Esophagus muscularis mucosa (tissue), 4 donors: ENCODE measurements around the gene POLK. TPM values are rescaled to one million over a fixed set of nuclear protein-coding genes. Genes with fewer than 3 reads are reported as not detected.
"Not testable (repeated sequence)": the region's sequence is repeated elsewhere in the genome, so short reads cannot be mapped to it uniquely, and the experiment has no call there.

ENCODE experiments used
- DNase-seq: peaks from one replicate; pipeline ENCODE4 v3.0.0-alpha.2; 2017; ENCODE audit errors: extremely low spot score
- H3K27ac ChIP-seq, 4 donors: fragments of 200-600 bp; sonication (generic); replicated peaks in 1 of 4; 1 replicate in 3 of 4; 2 replicates in 1 of 4; pipeline ENCODE4 v1.5.1; 2016 to 2019; ENCODE audit warnings: mild to moderate bottlenecking in 1 of 4
- H3K27me3 ChIP-seq, 4 donors: fragments of 200-600 bp; sonication (generic); one replicate each; pipeline versions ENCODE4 v1.5.1 to v1.6.0; 2016 to 2019
- H3K36me3 ChIP-seq, 4 donors: fragments of 200-600 bp; sonication (generic); one replicate each; pipeline ENCODE4 v1.5.1; 2016 to 2019
- H3K4me1 ChIP-seq, 4 donors: fragments of 200-600 bp; sonication (generic); one replicate each; pipeline ENCODE4 v1.5.1; 2016 to 2019
- H3K4me3 ChIP-seq, 4 donors: fragments of 200-600 bp; sonication (generic); 1 replicate in 2 of 4; 2 replicates in 2 of 4; pipeline ENCODE4 v1.5.1; 2016 to 2019; ENCODE audit warnings: mild to moderate bottlenecking in 4 of 4, moderate library complexity in 1 of 4
- H3K9me3 ChIP-seq, 4 donors: fragments of 200-600 bp; sonication (generic); 1 replicate in 3 of 4; 2 replicates in 1 of 4; pipeline ENCODE4 v1.5.1; 2016 to 2019
- EP300 ChIP-seq: sonication (generic); formaldehyde crosslinking; IDR thresholded peaks from one replicate; pipeline ENCODE4 v1.6.1; 2017; ENCODE audit warnings: antibody characterized with exemption
- POLR2A ChIP-seq: fragments of 450-650 bp; IDR thresholded peaks from one replicate; pipeline ENCODE4 v1.6.1; 2017; ENCODE audit warnings: antibody characterized with exemption, moderate library complexity, mild to moderate bottlenecking, low read depth
- POLR2AphosphoS5 ChIP-seq, 2 donors: sonication (generic); formaldehyde crosslinking; IDR thresholded peaks; one replicate each; pipeline ENCODE4 v1.6.1; 2017; ENCODE audit warnings: antibody characterized with exemption in 2 of 2
- WGBS: methylation state at CpG from one replicate; pipeline ENCODE4 v1.1.5; 2018; 5-methylcytosine and 5-hydroxymethylcytosine counted together
- intact Hi-C: fragments of 100-400 bp; cut with DNase I; formaldehyde crosslinking; loops from one replicate; pipeline ENCODE4 v1.15.1; 2023
- total RNA-seq, 4 donors: library from RNA; depleted of rRNA; stranded (reverse); fragments of >200 nt; gene quantifications; one replicate each; pipeline versions ENCODE4 v1.1.0 to v1.2.1, GENCODE V29; 2016
- TF ChIP-seq, protein P1 (sequence below), 3 experiments: fragments of 200-600 bp in 2 of 3; fragments of 450-650 bp in 1 of 3; sonication (generic) in 2 of 3; IDR thresholded peaks; one replicate each; pipeline ENCODE4 v1.5.1; 2017 to 2019; ENCODE audit warnings: antibody characterized with exemption in 3 of 3, mild to moderate bottlenecking in 2 of 3, moderate library complexity in 1 of 3

The POLK gene
- total RNA-seq, 4 donors from 2014 or later = 22.6 to 37.0 (median 32.3) TPM

DNA sequence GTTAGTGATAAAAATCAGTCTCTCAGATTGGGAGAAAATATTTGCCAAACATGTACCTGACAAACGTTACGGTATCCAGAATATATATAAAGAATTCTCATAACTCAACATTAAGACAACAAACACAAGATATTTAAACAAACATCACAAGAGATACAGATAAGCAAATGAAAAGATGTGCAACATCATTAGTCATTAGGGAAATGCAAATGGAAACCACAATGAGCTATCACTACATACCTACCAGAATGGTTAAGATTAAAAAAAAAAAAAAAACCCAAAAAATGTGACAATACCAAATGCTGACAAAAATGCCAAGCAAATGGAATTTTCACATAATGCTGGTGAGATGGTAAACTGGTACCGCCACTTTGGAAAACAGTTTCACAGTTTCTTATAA, 15.7 kb upstream of the POLK start:
- H3K4me3 ChIP-seq = no peak overlapping the region
- intact Hi-C loops = no loop called here
- WGBS = 95% methylated on average over 3 of the region's 3 CpGs
- H3K27me3 ChIP-seq = no peaks in the 10 kb centered on the region
- no peak for TF ChIP-seq POLR2A
- TF ChIP-seq EP300 = no peak
- no peak for TF ChIP-seq POLR2AphosphoS5 (IDR thresholded peaks at IDR 0.05)
- TF ChIP-seq, protein P1, sequence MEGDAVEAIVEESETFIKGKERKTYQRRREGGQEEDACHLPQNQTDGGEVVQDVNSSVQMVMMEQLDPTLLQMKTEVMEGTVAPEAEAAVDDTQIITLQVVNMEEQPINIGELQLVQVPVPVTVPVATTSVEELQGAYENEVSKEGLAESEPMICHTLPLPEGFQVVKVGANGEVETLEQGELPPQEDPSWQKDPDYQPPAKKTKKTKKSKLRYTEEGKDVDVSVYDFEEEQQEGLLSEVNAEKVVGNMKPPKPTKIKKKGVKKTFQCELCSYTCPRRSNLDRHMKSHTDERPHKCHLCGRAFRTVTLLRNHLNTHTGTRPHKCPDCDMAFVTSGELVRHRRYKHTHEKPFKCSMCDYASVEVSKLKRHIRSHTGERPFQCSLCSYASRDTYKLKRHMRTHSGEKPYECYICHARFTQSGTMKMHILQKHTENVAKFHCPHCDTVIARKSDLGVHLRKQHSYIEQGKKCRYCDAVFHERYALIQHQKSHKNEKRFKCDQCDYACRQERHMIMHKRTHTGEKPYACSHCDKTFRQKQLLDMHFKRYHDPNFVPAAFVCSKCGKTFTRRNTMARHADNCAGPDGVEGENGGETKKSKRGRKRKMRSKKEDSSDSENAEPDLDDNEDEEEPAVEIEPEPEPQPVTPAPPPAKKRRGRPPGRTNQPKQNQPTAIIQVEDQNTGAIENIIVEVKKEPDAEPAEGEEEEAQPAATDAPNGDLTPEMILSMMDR (IDR thresholded peaks at IDR 0.05) = no peak
- H3K9me3 ChIP-seq = no peaks in the 10 kb centered on the region
- H3K27ac ChIP-seq = no peak overlapping the region
- no peak for DNase-seq
- peaks cover 0 to 12% (median 2%) of the 10 kb centered on the region in 4 donors for H3K4me1 ChIP-seq
- peaks cover 0 to 31% (median 11%) of the 10 kb centered on the region in 4 donors for H3K36me3 ChIP-seq

DNA sequence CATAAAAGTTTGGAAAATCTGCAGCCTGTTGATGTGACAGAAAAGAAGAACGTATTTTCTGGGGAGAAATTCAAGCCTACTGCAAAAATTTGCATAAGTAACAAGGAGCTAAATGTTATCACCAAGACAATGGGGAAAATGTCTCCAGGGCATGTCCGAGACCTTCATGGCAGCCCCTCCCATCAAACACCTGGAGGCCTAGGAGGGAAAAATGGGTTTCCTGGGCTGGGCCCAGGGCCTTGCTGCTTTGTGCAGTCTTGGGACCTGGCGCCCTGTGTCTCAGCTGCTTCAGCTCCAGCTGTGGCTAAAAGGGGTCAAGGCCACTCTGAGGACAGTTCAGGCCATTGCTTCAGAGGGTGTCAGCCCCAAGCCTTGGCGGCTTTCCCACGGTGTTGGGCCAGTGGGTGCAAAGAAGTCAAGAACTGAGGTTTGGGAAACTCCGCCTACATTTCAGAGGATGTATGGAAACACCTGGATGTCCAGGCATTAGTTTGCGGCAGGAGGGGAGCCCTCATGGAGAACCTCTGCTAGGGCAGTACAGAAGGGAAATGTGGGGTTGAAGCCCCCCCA, 13.4 kb upstream of the POLK start:
- 96% methylated on average over 2 of the region's 7 CpGs for WGBS
- intact Hi-C loops = no loop called here
- Histone ChIP-seq H3K27me3 (no peaks in the 10 kb centered on the region), H3K36me3 (peaks cover 0 to 19% (median 5%) of the 10 kb centered on the region in 4 donors), H3K4me3 (no peak overlapping the region), H3K4me1 (peaks cover 0 to 12% (median 4%) of the 10 kb centered on the region in 4 donors), H3K27ac (no peak overlapping the region), H3K9me3 (no peaks in the 10 kb centered on the region)
- TF ChIP-seq EP300 (no peak), POLR2AphosphoS5 (IDR thresholded peaks at IDR 0.05) (no peak), POLR2A (no peak)
- TF ChIP-seq, protein P1 (IDR thresholded peaks at IDR 0.05) = no peak
- DNase-seq = no peak

DNA sequence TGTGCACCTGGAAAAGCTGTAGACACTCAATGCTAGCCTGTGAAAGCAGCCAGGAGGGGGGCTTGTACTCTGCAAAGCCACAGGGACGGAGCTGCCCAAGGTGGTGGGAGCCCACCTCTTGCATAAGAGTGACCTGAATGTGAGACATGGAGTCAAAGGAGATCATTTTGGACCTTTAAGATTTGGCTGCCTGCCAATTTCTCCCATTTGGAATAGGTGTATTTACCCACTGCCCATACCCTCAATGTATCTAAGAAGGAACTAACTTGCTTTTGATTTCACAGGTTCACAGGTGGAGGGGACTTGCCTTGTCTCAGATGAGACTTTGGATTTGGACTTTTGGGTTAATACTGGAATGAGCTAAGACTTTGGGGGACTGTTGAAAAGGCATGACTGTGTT, 12.8 kb upstream of the POLK start:
- H3K4me3 ChIP-seq, H3K27ac ChIP-seq, H3K27me3 ChIP-seq, H3K9me3 ChIP-seq, intact Hi-C loops, DNase-seq: not testable (repeated sequence)
- 100% methylated on average over 1 of the region's 1 CpG for WGBS
- Histone ChIP-seq H3K36me3 (peaks cover 0 to 19% (median 5%) of the 10 kb centered on the region in 4 donors), H3K4me1 (peaks cover 0 to 12% (median 4%) of the 10 kb centered on the region in 4 donors)

DNA sequence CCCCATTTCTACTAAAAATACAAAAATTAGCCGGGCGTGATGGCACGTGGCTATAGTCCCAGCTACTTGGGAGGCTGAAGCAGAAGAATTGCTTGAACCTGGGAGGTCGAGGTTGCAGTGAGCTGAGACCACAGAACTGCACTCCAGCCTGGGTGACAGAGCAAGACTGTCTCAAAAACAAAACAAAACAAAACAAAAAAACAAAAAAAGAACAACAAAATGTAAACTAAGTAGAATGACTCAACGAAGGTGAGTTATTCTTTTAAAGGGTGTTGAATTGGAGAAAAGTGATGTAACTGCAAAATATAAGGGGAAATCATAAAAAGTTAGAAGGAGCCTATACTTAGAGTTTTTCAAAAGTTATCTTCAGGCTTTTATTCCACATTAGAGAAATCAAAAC, 6.6 kb upstream of the POLK start:
- H3K9me3 ChIP-seq, H3K27ac ChIP-seq, H3K27me3 ChIP-seq, H3K4me3 ChIP-seq, DNase-seq, intact Hi-C loops, H3K36me3 ChIP-seq: not testable (repeated sequence)
- H3K4me1 ChIP-seq = peaks cover 10 to 26% (median 24%) of the 10 kb centered on the region in 4 donors
- 86% methylated on average over 5 of the region's 5 CpGs for WGBS

DNA sequence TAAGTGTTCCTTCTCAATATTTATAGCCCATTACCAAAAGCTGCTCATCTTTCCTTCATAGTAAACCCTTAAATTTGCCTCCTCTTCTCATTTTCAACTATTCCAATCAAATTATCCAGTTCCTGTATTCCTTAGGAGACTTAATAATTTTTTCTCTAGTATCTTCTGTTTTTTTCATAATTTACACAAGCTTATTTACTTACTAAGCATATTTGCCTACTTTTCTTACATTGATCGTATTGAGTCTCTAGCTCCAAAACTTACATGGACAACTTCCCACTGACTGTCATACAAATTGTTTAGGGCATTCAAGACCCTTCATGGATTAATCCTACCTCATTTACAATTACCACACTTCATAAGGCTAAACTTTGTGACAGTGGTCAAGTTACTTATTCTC, 3.9 kb upstream of the POLK start:
- H3K36me3 ChIP-seq = peaks cover 0 to 8% (median 0%) of the 10 kb centered on the region in 4 donors

More for the DNA sequence above, 3.9 kb upstream of the POLK start:
- 96% methylated on average over 1 of the region's 1 CpG for WGBS
- no peak overlapping the region for H3K4me3 ChIP-seq
- H3K4me1 ChIP-seq = peaks cover 16 to 38% (median 32%) of the 10 kb centered on the region in 4 donors
- intact Hi-C loops = no loop called here
- TF ChIP-seq, protein P1 (IDR thresholded peaks at IDR 0.05) = no peak
- TF ChIP-seq POLR2A = no peak
- no peak for TF ChIP-seq EP300
- no peak for TF ChIP-seq POLR2AphosphoS5 (IDR thresholded peaks at IDR 0.05)
- no peak overlapping the region for H3K27ac ChIP-seq
- DNase-seq = no peak
- H3K9me3 ChIP-seq = no peaks in the 10 kb centered on the region
- no peaks in the 10 kb centered on the region for H3K27me3 ChIP-seq
